ENCODE results near the gene NCBP3. TPM values are rescaled to one million over a fixed set of nuclear protein-coding genes. Genes with fewer than 3 reads are reported as not detected.
A peak's percentile ranks its signal among the peaks of the same experiment; 100 is the strongest.

The NCBP3 gene
- total RNA-seq, 1 experiment from 2014 or later, result 32.8 TPM

DNA sequence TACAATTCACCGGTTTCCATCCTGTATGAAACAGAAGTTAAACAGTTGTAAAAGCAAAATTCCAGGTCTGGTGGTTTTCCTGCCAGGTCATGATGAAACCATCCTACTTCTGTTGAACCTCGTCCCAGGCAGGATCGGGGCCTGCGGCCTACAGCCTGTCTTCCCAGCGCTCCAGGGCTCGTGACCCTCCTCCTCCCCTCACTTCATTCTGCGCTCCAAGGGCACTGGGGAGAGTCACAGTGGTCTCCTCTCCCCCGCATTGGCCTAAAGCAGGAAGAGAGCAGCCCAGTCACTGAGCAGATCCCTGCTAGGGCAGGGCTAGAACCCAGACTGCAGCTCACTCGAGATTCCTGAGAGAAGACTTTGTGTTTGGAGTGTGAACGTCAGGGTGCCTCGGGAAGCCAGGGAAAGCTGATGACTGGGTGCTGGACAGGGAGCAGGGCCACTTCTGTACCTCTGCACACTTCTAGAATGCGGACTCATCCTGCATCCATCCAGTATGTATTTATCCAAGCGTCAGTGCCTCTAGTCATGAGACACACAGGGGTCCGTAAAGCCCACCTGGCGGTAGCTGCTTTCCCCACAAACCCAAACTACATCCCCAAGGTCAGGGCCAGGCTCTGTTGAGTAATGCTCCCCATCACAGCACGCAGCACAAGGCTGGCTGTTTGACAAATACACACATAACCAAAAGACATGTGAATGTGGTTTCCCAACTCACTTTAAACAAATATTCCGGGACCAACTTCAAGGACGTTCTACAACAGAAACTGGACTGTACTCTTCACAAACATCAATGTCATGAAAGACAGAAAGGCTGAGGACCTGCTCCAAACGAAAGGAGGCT lies 43.4 kb downstream of the NCBP3 start:
- peaks cover 6% of the 10 kb centered on the region for H3K36me3 Mint-ChIP-seq (ENCODE audit: insufficient read depth, unreplicated experiment)
- no peaks in the 10 kb centered on the region for H3K9me3 ChIP-seq
- ChIA-PET POLR2A (no interaction called here), CTCF (no interaction called here)
- no peaks in the 10 kb centered on the region for H3K27me3 Mint-ChIP-seq (ENCODE audit: insufficient read depth, unreplicated experiment)
- intact Hi-C loops (cut with micrococcal nuclease; ENCODE audit: unreplicated experiment), result no loop called here
- H3K4me1 ChIP-seq, result no peaks in the 10 kb centered on the region
- peak overlapping the region; percentile 48 for H3K27ac Mint-ChIP-seq (ENCODE audit: unreplicated experiment)
- H3K36me3 ChIP-seq (ENCODE audit: control insufficient read depth, insufficient read depth, low read length), result no peaks in the 10 kb centered on the region
- TF ChIP-seq, protein P1, sequence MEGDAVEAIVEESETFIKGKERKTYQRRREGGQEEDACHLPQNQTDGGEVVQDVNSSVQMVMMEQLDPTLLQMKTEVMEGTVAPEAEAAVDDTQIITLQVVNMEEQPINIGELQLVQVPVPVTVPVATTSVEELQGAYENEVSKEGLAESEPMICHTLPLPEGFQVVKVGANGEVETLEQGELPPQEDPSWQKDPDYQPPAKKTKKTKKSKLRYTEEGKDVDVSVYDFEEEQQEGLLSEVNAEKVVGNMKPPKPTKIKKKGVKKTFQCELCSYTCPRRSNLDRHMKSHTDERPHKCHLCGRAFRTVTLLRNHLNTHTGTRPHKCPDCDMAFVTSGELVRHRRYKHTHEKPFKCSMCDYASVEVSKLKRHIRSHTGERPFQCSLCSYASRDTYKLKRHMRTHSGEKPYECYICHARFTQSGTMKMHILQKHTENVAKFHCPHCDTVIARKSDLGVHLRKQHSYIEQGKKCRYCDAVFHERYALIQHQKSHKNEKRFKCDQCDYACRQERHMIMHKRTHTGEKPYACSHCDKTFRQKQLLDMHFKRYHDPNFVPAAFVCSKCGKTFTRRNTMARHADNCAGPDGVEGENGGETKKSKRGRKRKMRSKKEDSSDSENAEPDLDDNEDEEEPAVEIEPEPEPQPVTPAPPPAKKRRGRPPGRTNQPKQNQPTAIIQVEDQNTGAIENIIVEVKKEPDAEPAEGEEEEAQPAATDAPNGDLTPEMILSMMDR (IDR thresholded peaks at IDR 0.05; ENCODE audit: insufficient read depth in 1 of 2, low read depth in 1 of 2, low read length in 1 of 2, severe bottlenecking in 1 of 2, unreplicated experiment in 1 of 2), result no peak
- no peaks in the 10 kb centered on the region for H3K4me1 Mint-ChIP-seq (ENCODE audit: low read depth, unreplicated experiment)
- no TSS peak for BruUV-seq (replicated peaks)
- H3K4me3 Mint-ChIP-seq (ENCODE audit: unreplicated experiment), result no peak overlapping the region
- no peak for DNase-seq
- no peak overlapping the region for H3K4me3 ChIP-seq (ENCODE audit: low read depth, low read length)
- H3K9me3 Mint-ChIP-seq (ENCODE audit: unreplicated experiment), result no peaks in the 10 kb centered on the region
- no peaks in the 10 kb centered on the region for H3K27me3 ChIP-seq (replicated peaks; ENCODE audit: control insufficient read depth, insufficient read depth, low read length)

DNA sequence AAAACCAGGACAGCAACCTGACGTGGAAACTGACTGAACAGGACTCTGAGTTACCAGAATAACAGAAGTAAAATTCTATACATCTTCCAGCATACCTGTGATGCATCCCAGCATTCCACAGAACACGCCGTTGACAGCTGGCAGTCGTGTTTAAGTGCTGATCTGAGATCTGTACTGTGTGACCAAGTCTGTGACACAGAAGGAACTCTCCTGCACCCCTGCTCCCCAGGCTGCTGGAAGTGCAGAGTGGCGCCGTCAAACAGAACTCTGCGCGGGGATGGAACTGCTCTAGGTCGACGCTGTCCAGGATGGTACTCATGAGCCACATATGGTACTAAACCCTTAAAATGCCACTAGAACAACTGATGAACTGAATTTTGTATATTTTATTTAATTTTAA lies 44.3 kb downstream of the NCBP3 start:
- POLR2A ChIA-PET, result no interaction called here

DNA sequence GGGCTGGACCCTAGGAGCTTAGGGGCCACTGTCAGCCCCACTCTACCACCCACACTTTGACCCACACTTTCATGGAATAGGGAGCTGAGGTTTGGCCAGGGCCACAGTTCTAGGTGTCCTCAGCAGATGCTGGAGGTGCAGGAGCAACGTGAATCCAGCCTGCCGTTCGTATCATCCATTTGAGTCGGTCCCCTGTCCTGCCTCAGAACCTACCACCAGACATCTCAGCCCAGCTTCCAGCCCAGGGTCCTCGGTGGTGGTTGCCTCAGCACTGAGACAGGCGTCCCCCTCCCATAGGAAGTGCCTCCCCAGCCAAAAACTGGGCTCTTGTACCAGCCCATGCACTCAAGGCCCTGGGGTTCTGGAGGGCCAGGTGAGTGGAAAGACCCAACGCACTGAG lies 44.7 kb downstream of the NCBP3 start:
- Histone ChIP-seq H3K9me3 (no peaks in the 10 kb centered on the region), H3K4me3 (ENCODE audit: low read depth, low read length) (no peak overlapping the region), H3K36me3 (ENCODE audit: control insufficient read depth, insufficient read depth, low read length) (no peaks in the 10 kb centered on the region), H3K4me1 (no peaks in the 10 kb centered on the region), H3K27me3 (replicated peaks; ENCODE audit: control insufficient read depth, insufficient read depth, low read length) (no peaks in the 10 kb centered on the region)
- no peaks in the 10 kb centered on the region for H3K27me3 Mint-ChIP-seq (ENCODE audit: insufficient read depth, unreplicated experiment)
- ChIA-PET POLR2A (no interaction called here), CTCF (no interaction called here)
- peaks cover 6% of the 10 kb centered on the region for H3K36me3 Mint-ChIP-seq (ENCODE audit: insufficient read depth, unreplicated experiment)
- TF ChIP-seq, protein P1 (IDR thresholded peaks at IDR 0.05; ENCODE audit: insufficient read depth in 1 of 2, low read depth in 1 of 2, low read length in 1 of 2, severe bottlenecking in 1 of 2, unreplicated experiment in 1 of 2), result no peak
- intact Hi-C loops (cut with micrococcal nuclease; ENCODE audit: unreplicated experiment), result no loop called here
- H3K27ac Mint-ChIP-seq (ENCODE audit: unreplicated experiment), result no peak overlapping the region
- no TSS peak for BruUV-seq (replicated peaks)
- no peaks in the 10 kb centered on the region for H3K4me1 Mint-ChIP-seq (ENCODE audit: low read depth, unreplicated experiment)
- no peak overlapping the region for H3K4me3 Mint-ChIP-seq (ENCODE audit: unreplicated experiment)
- no peaks in the 10 kb centered on the region for H3K9me3 Mint-ChIP-seq (ENCODE audit: unreplicated experiment)
- DNase-seq, result no peak

More for the DNA sequence above, 44.3 kb downstream of the NCBP3 start:
- H3K4me3 ChIP-seq (ENCODE audit: low read depth, low read length), result no peak overlapping the region
- H3K9me3 ChIP-seq, result no peaks in the 10 kb centered on the region
- no peaks in the 10 kb centered on the region for H3K27me3 Mint-ChIP-seq (ENCODE audit: insufficient read depth, unreplicated experiment)
- peaks cover 6% of the 10 kb centered on the region for H3K36me3 Mint-ChIP-seq (ENCODE audit: insufficient read depth, unreplicated experiment)
- H3K27ac Mint-ChIP-seq (ENCODE audit: unreplicated experiment), result no peak overlapping the region
- no TSS peak for BruUV-seq (replicated peaks)
- intact Hi-C loops (cut with micrococcal nuclease; ENCODE audit: unreplicated experiment), result no loop called here
- H3K4me1 Mint-ChIP-seq (ENCODE audit: low read depth, unreplicated experiment), result no peaks in the 10 kb centered on the region
- no peak overlapping the region for H3K4me3 Mint-ChIP-seq (ENCODE audit: unreplicated experiment)
- H3K36me3 ChIP-seq (ENCODE audit: control insufficient read depth, insufficient read depth, low read length), result no peaks in the 10 kb centered on the region
- TF ChIP-seq, protein P1 (IDR thresholded peaks at IDR 0.05; ENCODE audit: insufficient read depth in 1 of 2, low read depth in 1 of 2, low read length in 1 of 2, severe bottlenecking in 1 of 2, unreplicated experiment in 1 of 2), result no peak
- no peak for DNase-seq
- no peaks in the 10 kb centered on the region for H3K9me3 Mint-ChIP-seq (ENCODE audit: unreplicated experiment)
- no peaks in the 10 kb centered on the region for H3K4me1 ChIP-seq
- CTCF ChIA-PET, result no interaction called here
- H3K27me3 ChIP-seq (replicated peaks; ENCODE audit: control insufficient read depth, insufficient read depth, low read length), result no peaks in the 10 kb centered on the region

Measured in Caco-2 (cell line).